Activated T-cell treated with anti-CD3 and anti-CD28 coated beads, Interleukin-2, amount 50 U/mL, for 72 hours (primary cell): ENCODE data around the gene TSC2. TPM values are rescaled to one million over a fixed set of nuclear protein-coding genes. Genes with fewer than 3 reads are reported as not detected.
"Not testable (repeated sequence)": the region's sequence is repeated elsewhere in the genome, so short reads cannot be mapped to it uniquely, and the experiment has no call there.

Source experiments
- ATAC-seq, 2 donors: fragments of 150-1000 bp; cut with Tn5 transposase; replicated peaks in 1 of 2; 2 replicates each; pipeline ENCODE4 v1.10.0; 2021; ENCODE audit warnings: moderate library complexity in 2 of 2, mild to moderate bottlenecking in 1 of 2
- DNase-seq, 2 donors: peaks; one replicate each; pipeline ENCODE4 v3.0.0; 2021 to 2022; ENCODE audit warnings: mixed read lengths in 1 of 2
- H3K27ac Mint-ChIP-seq: one replicate; pipeline ENCODE4 v1.8.0; 2022; ENCODE audit warnings: mild to moderate bottlenecking, moderate library complexity, mixed read lengths
- H3K27me3 Mint-ChIP-seq: one replicate; pipeline ENCODE4 v1.8.0; 2022; ENCODE audit warnings: low read depth, mixed read lengths
- H3K36me3 Mint-ChIP-seq, 2 donors: one replicate each; pipeline ENCODE4 v1.8.0; 2022; ENCODE audit warnings: mixed read lengths in 2 of 2, mild to moderate bottlenecking in 1 of 2; ENCODE audit not compliant: insufficient read depth in 2 of 2
- H3K4me1 Mint-ChIP-seq: one replicate; pipeline ENCODE4 v1.8.0; 2022; ENCODE audit warnings: low read depth, mixed read lengths
- H3K4me3 Mint-ChIP-seq, 2 donors: one replicate each; pipeline ENCODE4 v1.8.0; 2022; ENCODE audit warnings: mild to moderate bottlenecking in 2 of 2, mixed read lengths in 2 of 2, moderate library complexity in 2 of 2
- H3K9me3 Mint-ChIP-seq, 2 donors: one replicate each; pipeline ENCODE4 v1.8.0; 2022; ENCODE audit warnings: mixed read lengths in 2 of 2
- total RNA-seq, 2 donors: library from RNA; stranded (reverse); gene quantifications; one replicate each; pipeline ENCODE4 v1.2.3, GENCODE V29; 2022

The TSC2 gene
- total RNA-seq, 2 donors from 2014 or later: 96.6 to 98.4 TPM

- DNase-seq, ATAC-seq, H3K4me1 Mint-ChIP-seq, H3K9me3 Mint-ChIP-seq, H3K27ac Mint-ChIP-seq, H3K36me3 Mint-ChIP-seq, H3K27me3 Mint-ChIP-seq: not testable (repeated sequence)
- H3K4me3 Mint-ChIP-seq: peak overlapping the region; percentile 86
These were observed 87.3 kb downstream of the TSC2 start for GRCh38 chr16:2135071-2135470.

GRCh38 chr16:2135770-2136490 is 88.1 kb downstream of the TSC2 start, which contains the start of gene PKD1:
Gene PKD1, minus strand, starts transcription at chr16:2135898. Its CDS starts 209 bp downstream, at chr16:2135689.
- Mint-ChIP-seq H3K27ac (peak within 1 kb of the TSS; percentile 78), H3K4me1 (peaks cover 14% of the 10 kb centered on the region), H3K4me3 (peak within 1 kb of the TSS; percentile 91 to 99)
- not testable (repeated sequence) for H3K9me3 Mint-ChIP-seq, H3K27me3 Mint-ChIP-seq, H3K36me3 Mint-ChIP-seq
- ATAC-seq (peak; percentile 85 to 89), DNase-seq (peak; percentile 100)

Other genes starting within 250 kb of the TSC2 start
- gene HAGH, start 221.2 kb upstream of the TSC2 start, total RNA-seq: 10 to 100 TPM; 45.0 to 53.5 TPM
- gene FAHD1, start 220.8 kb upstream of the TSC2 start, total RNA-seq: 10 to 100 TPM; 11.1 to 13.5 TPM
- gene MEIOB, start 175.8 kb upstream of the TSC2 start, total RNA-seq: under 1 TPM; 0.53 to 0.94 TPM
- gene HS3ST6, start 129.6 kb upstream of the TSC2 start, total RNA-seq: not detected
- 10 to 100 TPM; 17.9 to 18.8 TPM for gene MSRB1, start 104.8 kb upstream of the TSC2 start, total RNA-seq
- under 1 TPM; 0.38 to 0.51 TPM for gene RPL3L, start 93.3 kb upstream of the TSC2 start, total RNA-seq
- gene NDUFB10, start 88.4 kb upstream of the TSC2 start, total RNA-seq: 10 to 100 TPM; 69.3 to 98.3 TPM
- gene RPS2, start 83.2 kb upstream of the TSC2 start, total RNA-seq: 1,000 to 10,000 TPM; 5,556 to 5,984 TPM
- under 1 TPM in 1 of 2 donors, not detected in 1; 0.81 TPM for gene RNF151, start 81.1 kb upstream of the TSC2 start, total RNA-seq
- 10 to 100 TPM; 22.6 to 24.4 TPM for gene TBL3, start 75.9 kb upstream of the TSC2 start, total RNA-seq
- gene NOXO1, start 66.5 kb upstream of the TSC2 start, total RNA-seq: 1 to 10 TPM in 1 of 2 donors, not detected in 1; 1.8 TPM
- gene GFER, start 63.8 kb upstream of the TSC2 start, total RNA-seq: 10 to 100 TPM; 41.4 to 49.3 TPM
- gene SYNGR3, start 58.0 kb upstream of the TSC2 start, total RNA-seq: 10 to 100 TPM; 38.6 to 50.9 TPM
- gene ZNF598, start 38.2 kb upstream of the TSC2 start, total RNA-seq: 100 to 1,000 TPM in 1 of 2 donors, 10 to 100 TPM in 1; 87.1 to 110 TPM
- gene NPW, start 28.2 kb upstream of the TSC2 start, total RNA-seq: 1 to 10 TPM; 1.5 to 1.9 TPM
- 1 to 10 TPM; 2.2 to 3.0 TPM for gene NHERF2, start 21.1 kb upstream of the TSC2 start, total RNA-seq
- gene NTHL1, start 151 bp upstream of the TSC2 start, total RNA-seq: 10 to 100 TPM; 13.2 to 21.0 TPM
- gene PKD1, start 87.9 kb downstream of the TSC2 start, total RNA-seq: 10 to 100 TPM; 90.2 to 95.7 TPM
- gene RAB26, start 100.6 kb downstream of the TSC2 start, total RNA-seq: 1 to 10 TPM in 1 of 2 donors, under 1 TPM in 1; 0.82 to 2.0 TPM
- 10 to 100 TPM; 66.4 to 72.9 TPM for gene TRAF7, start 107.8 kb downstream of the TSC2 start, total RNA-seq
- 1 to 10 TPM in 1 of 2 donors, under 1 TPM in 1; 0.89 to 2.1 TPM for gene CASKIN1, start 148.6 kb downstream of the TSC2 start, total RNA-seq
- gene MLST8, start 157.5 kb downstream of the TSC2 start, total RNA-seq: 10 to 100 TPM; 54.9 to 65.6 TPM
- gene BRICD5, start 162.9 kb downstream of the TSC2 start, total RNA-seq: 10 to 100 TPM; 12.8 to 14.4 TPM
- gene PGP, start 166.9 kb downstream of the TSC2 start, total RNA-seq: 10 to 100 TPM; 12.1 to 12.6 TPM
- gene E4F1, start 175.6 kb downstream of the TSC2 start, total RNA-seq: 10 to 100 TPM; 22.1 to 24.3 TPM
- gene DNASE1L2, start 188.5 kb downstream of the TSC2 start, total RNA-seq: 1 to 10 TPM; 1.1 TPM
- 100 to 1,000 TPM; 101 to 102 TPM for gene ECI1, start 203.6 kb downstream of the TSC2 start, total RNA-seq
- 100 to 1,000 TPM; 336 to 361 TPM for gene RNPS1, start 220.1 kb downstream of the TSC2 start, total RNA-seq